ENCODE results near the gene FAAP100.

DNA sequence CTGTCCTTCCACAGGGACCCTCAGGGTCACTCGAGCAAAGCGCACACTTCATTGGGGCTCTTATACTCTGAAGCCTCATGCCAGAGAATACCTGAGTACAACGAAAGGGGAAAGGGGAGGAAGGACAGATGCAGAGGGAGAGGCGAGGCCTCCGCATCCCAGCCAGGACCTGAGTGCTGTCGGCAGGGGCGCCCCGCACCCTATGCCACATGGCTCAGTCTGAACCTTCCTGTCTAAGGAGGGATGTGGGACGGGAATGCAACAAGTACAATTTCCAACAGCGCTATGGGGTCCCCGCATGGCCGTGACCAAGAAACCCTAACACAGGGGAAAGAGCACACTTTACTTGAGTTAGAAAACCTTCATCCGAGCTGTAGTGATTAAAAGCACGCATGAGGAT is 39.8 kb upstream of the FAAP100 start:
- TF ChIP-seq, protein P1, sequence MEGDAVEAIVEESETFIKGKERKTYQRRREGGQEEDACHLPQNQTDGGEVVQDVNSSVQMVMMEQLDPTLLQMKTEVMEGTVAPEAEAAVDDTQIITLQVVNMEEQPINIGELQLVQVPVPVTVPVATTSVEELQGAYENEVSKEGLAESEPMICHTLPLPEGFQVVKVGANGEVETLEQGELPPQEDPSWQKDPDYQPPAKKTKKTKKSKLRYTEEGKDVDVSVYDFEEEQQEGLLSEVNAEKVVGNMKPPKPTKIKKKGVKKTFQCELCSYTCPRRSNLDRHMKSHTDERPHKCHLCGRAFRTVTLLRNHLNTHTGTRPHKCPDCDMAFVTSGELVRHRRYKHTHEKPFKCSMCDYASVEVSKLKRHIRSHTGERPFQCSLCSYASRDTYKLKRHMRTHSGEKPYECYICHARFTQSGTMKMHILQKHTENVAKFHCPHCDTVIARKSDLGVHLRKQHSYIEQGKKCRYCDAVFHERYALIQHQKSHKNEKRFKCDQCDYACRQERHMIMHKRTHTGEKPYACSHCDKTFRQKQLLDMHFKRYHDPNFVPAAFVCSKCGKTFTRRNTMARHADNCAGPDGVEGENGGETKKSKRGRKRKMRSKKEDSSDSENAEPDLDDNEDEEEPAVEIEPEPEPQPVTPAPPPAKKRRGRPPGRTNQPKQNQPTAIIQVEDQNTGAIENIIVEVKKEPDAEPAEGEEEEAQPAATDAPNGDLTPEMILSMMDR (IDR thresholded peaks at IDR 0.05): no peak
- TF ChIP-seq POLR2A (IDR thresholded peaks at IDR 0.05): no peak
- TF ChIP-seq EP300 (IDR thresholded peaks at IDR 0.05): no peak

Data from ovary (tissue), 3 donors.